Endothelial cell of umbilical vein (primary cell): ENCODE measurements around the gene ENHO. TPM values are rescaled to one million over a fixed set of nuclear protein-coding genes. Genes with fewer than 3 reads are reported as not detected.

Source experiments
- BruUV-seq: library from RNA; stranded (reverse); fragments of 400-500 nt; replicated peaks from 2 replicates; lab custom pipeline; 2021; lab: Mats Ljungman, UMichigan
- CTCF ChIA-PET: fragments of 300-600, 350-600 bp; sonication (Branson Sonifier 250); formaldehyde crosslinking; loops from one replicate; lab custom pipeline; 2021; ENCODE audit warnings: antibody characterized with exemption, inconsistent platforms; lab: Charles Lee
- POLR2A ChIA-PET: fragments of 300-600, 350-600 bp; sonication (Branson Sonifier 250); formaldehyde crosslinking; loops from one replicate; lab custom pipeline; 2021; ENCODE audit warnings: antibody characterized with exemption, inconsistent platforms; lab: Charles Lee
- DNase-seq: peaks from one replicate; pipeline ENCODE4 v3.0.0-alpha.2; 2011; ENCODE audit warnings: low read depth, low spot score
- FAIRE-seq: peaks from 2 replicates; lab custom pipeline; 2011; peaks lifted over from hg19 to GRCh38; lab: Jason Lieb, UNC
- H2AFZ ChIP-seq: 2 replicates; pipeline ENCODE4 v1.6.0; 2012; ENCODE audit warnings: low read depth, low read length, control low read depth, inconsistent platforms
- H3K27ac ChIP-seq: 2 replicates; pipeline ENCODE4 v1.5.1; 2011; ENCODE audit warnings: low read depth, mild to moderate bottlenecking, control low read depth, low read length, moderate library complexity; ENCODE audit not compliant: insufficient read depth
- H3K27me3 ChIP-seq, 2 experiments: 2 replicates each; pipeline versions ENCODE4 v1.6.0 to v1.6.1; 2011; ENCODE audit warnings: low read length in 2 of 2, mixed read lengths in 1 of 2; ENCODE audit not compliant: control insufficient read depth in 2 of 2, insufficient read depth in 2 of 2
- H3K36me3 ChIP-seq, 2 experiments: 2 replicates in 1 of 2; 3 replicates in 1 of 2; pipeline ENCODE4 v1.5.1; 2011; ENCODE audit warnings: low read length in 2 of 2, mild to moderate bottlenecking in 1 of 2, moderate library complexity in 1 of 2; ENCODE audit not compliant: control insufficient read depth in 2 of 2, insufficient read depth in 2 of 2; ENCODE audit errors: extremely low read depth in 1 of 2
- H3K4me1 ChIP-seq: 3 replicates; pipeline ENCODE4 v1.5.1; 2011; ENCODE audit warnings: mild to moderate bottlenecking, low read length; ENCODE audit not compliant: control insufficient read depth, insufficient read depth; ENCODE audit errors: extremely low read depth
- H3K4me2 ChIP-seq: 2 replicates; pipeline ENCODE4 v1.6.1; 2011; ENCODE audit warnings: low read length, control low read depth, mixed read lengths; ENCODE audit not compliant: insufficient read depth
- H3K4me3 ChIP-seq, 3 experiments: fragments of 200-600 bp in 1 of 3; sonication (generic), shearing (Covaris generic) in 1 of 3; replicated peaks in 1 of 3; 2 replicates each; pipeline ENCODE4 v1.5.1; 2011 to 2016; ENCODE audit warnings: control low read depth in 3 of 3, low read length in 3 of 3, mild to moderate bottlenecking in 2 of 3, inconsistent platforms in 1 of 3, low read depth in 1 of 3, moderate library complexity in 1 of 3; ENCODE audit not compliant: insufficient read depth in 1 of 3
- H3K79me2 ChIP-seq: 2 replicates; pipeline ENCODE4 v1.6.0; 2012; ENCODE audit warnings: low read length, inconsistent platforms; ENCODE audit not compliant: control insufficient read depth, insufficient read depth
- H3K9ac ChIP-seq: replicated peaks from 2 replicates; pipeline ENCODE3; 2011; ENCODE audit warnings: low read length, control low read depth; ENCODE audit not compliant: insufficient read depth; ENCODE audit errors: extremely low read depth
- H3K9me1 ChIP-seq: replicated peaks from 3 replicates; pipeline ENCODE4 v1.6.0; 2011; ENCODE audit warnings: mild to moderate bottlenecking, low read length; ENCODE audit not compliant: control insufficient read depth, insufficient read depth; ENCODE audit errors: extremely low read depth
- H3K9me3 ChIP-seq: replicated peaks from 2 replicates; pipeline ENCODE4 v1.5.1; 2012; ENCODE audit warnings: low read length, inconsistent platforms; ENCODE audit not compliant: control insufficient read depth, insufficient read depth
- H4K20me1 ChIP-seq: replicated peaks from 2 replicates; pipeline ENCODE3; 2011; ENCODE audit warnings: mild to moderate bottlenecking, low read length; ENCODE audit not compliant: control insufficient read depth, insufficient read depth; ENCODE audit errors: extremely low read depth
- EZH2 ChIP-seq: IDR thresholded peaks from 2 replicates; pipeline ENCODE4 v1.6.1; 2012; ENCODE audit warnings: borderline replicate concordance, low read depth, mild to moderate bottlenecking, moderate library complexity, low read length, inconsistent platforms; ENCODE audit not compliant: severe bottlenecking
- FOS ChIP-seq: IDR thresholded peaks from 2 replicates; pipeline ENCODE4 v1.6.1; 2011; ENCODE audit warnings: mild to moderate bottlenecking, low read length, moderate library complexity, borderline replicate concordance; ENCODE audit not compliant: insufficient read depth
- GATA2 ChIP-seq: IDR thresholded peaks from 2 replicates; pipeline ENCODE4 v1.7.0; 2011; ENCODE audit warnings: low read depth, mild to moderate bottlenecking, moderate library complexity, mixed read lengths, low read length; ENCODE audit not compliant: insufficient read length, insufficient read depth
- JUN ChIP-seq: IDR thresholded peaks from 2 replicates; pipeline ENCODE4 v1.6.1; 2011; ENCODE audit warnings: borderline replicate concordance, low read depth; ENCODE audit not compliant: insufficient read length, insufficient read depth
- MYC ChIP-seq: IDR thresholded peaks from one replicate; pipeline ENCODE4 v1.6.1; 2011; ENCODE audit warnings: mild to moderate bottlenecking, low read depth, low read length
- POLR2A ChIP-seq: IDR thresholded peaks from 2 replicates; pipeline ENCODE4 v1.6.1; 2012; ENCODE audit warnings: low read depth, mild to moderate bottlenecking, control low read depth, low read length
- POLR2AphosphoS5 ChIP-seq: IDR thresholded peaks from 2 replicates; pipeline ENCODE4 v1.6.1; 2012; ENCODE audit warnings: low read depth, mild to moderate bottlenecking, control low read depth, low read length, moderate library complexity; ENCODE audit not compliant: insufficient read depth
- dilution Hi-C: fragments of 300-500 bp; cut with MboI; formaldehyde crosslinking; loops from one replicate; pipeline ENCODE4 v1.15.0; 2019; ENCODE audit warnings: low sequenced_read_pairs; ENCODE audit not compliant: extremely low pct_ligation_motif_present
- intact Hi-C: fragments of 100-400 bp; cut with micrococcal nuclease; formaldehyde crosslinking; loops from one replicate; pipeline ENCODE4 v1.10.0; 2022
- polyA plus RNA-seq, 4 experiments: library from polyadenylated mRNA; depleted of rRNA in 3 of 4; stranded (reverse) in 3 of 4; unstranded in 1 of 4; fragments of >200 nt; gene quantifications; 2 replicates each; pipeline versions ENCODE4 v1.2.1 to v1.2.3, GENCODE V29; 2011 to 2012; ENCODE audit warnings: missing spikeins in 1 of 4
- total RNA-seq: library from RNA; stranded (reverse); gene quantifications from 2 replicates; pipeline ENCODE4 v1.2.3, GENCODE V29; 2021
- TF ChIP-seq, protein P1 (sequence below), 2 donors: IDR thresholded peaks; 1 replicate in 1 of 2; 2 replicates in 1 of 2; pipeline ENCODE4 v1.5.1; 2011; ENCODE audit warnings: low read length in 2 of 2, mild to moderate bottlenecking in 2 of 2, moderate library complexity in 2 of 2, control low read depth in 1 of 2, inconsistent platforms in 1 of 2, low read depth in 1 of 2; ENCODE audit not compliant: insufficient read depth in 1 of 2; ENCODE audit errors: extremely low read depth in 1 of 2
- TF ChIP-seq, protein P2 (sequence below): IDR thresholded peaks from 2 replicates; pipeline ENCODE4 v1.6.1; 2011; ENCODE audit not compliant: insufficient read depth, insufficient read length

ENHO gene
- total and polyA plus RNA-seq, 2 donors (not counting 3 experiments of a cell fraction or from before 2014, with no cell fraction given), result 0.10 TPM; not detected in 1

DNA sequence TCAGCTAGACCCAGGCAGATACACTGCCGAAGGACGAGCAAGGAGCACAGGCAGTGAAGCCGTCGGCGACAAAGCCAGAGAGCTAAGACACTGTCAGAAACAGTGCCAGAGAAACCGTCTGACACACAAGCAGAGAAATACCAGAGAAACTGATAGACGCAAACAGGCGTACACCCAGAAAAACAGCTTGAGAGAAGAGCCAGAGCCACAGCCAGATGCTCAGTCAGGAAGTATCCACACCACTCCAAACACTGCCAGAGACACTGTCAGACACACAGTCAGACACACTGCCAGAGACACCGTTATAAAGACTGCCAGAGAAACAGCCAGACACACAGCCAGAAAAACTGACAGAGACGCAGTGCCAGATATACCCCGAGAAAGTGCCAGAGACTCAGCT is 47.6 kb upstream of the ENHO start:
- H2AFZ ChIP-seq, result no peak overlapping the region
- CTCF ChIA-PET, result interaction anchor here (0.9 to 2.6 kb wide), 3 partner anchors 21 to 166 kb away, joined by 3 to 17 read pairs (median 11); no protein-coding TSS in a partner anchor
- POLR2A ChIA-PET, result no interaction called here
- no peaks in the 10 kb centered on the region for H3K79me2 ChIP-seq
- no peak overlapping the region for H3K4me3 ChIP-seq
- intact Hi-C loops (no loop called here), dilution Hi-C loops (no loop called here)
- no peaks in the 10 kb centered on the region for H3K4me1 ChIP-seq
- H3K9me1 ChIP-seq, result no peaks in the 10 kb centered on the region
- no peaks in the 10 kb centered on the region for H4K20me1 ChIP-seq
- peaks cover 6 to 7% of the 10 kb centered on the region in 2 experiments for H3K27me3 ChIP-seq
- no peak overlapping the region for H3K9ac ChIP-seq
- FAIRE-seq, result no peak
- TF ChIP-seq FOS (no peak), MYC (no peak), JUN (no peak), EZH2 (no peak), POLR2AphosphoS5 (no peak), GATA2 (no peak), POLR2A (no peak)
- TF ChIP-seq, protein P1, sequence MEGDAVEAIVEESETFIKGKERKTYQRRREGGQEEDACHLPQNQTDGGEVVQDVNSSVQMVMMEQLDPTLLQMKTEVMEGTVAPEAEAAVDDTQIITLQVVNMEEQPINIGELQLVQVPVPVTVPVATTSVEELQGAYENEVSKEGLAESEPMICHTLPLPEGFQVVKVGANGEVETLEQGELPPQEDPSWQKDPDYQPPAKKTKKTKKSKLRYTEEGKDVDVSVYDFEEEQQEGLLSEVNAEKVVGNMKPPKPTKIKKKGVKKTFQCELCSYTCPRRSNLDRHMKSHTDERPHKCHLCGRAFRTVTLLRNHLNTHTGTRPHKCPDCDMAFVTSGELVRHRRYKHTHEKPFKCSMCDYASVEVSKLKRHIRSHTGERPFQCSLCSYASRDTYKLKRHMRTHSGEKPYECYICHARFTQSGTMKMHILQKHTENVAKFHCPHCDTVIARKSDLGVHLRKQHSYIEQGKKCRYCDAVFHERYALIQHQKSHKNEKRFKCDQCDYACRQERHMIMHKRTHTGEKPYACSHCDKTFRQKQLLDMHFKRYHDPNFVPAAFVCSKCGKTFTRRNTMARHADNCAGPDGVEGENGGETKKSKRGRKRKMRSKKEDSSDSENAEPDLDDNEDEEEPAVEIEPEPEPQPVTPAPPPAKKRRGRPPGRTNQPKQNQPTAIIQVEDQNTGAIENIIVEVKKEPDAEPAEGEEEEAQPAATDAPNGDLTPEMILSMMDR (IDR thresholded peaks at IDR 0.05; ENCODE audit: extremely low read depth in 1 of 2, insufficient read depth in 1 of 2, low read depth in 1 of 2, low read length in 2 of 2), result no peak
- TF ChIP-seq, protein P2, sequence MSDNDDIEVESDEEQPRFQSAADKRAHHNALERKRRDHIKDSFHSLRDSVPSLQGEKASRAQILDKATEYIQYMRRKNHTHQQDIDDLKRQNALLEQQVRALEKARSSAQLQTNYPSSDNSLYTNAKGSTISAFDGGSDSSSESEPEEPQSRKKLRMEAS, result no peak
- no TSS peak for BruUV-seq
- H3K4me2 ChIP-seq, result no peak overlapping the region
- no peaks in the 10 kb centered on the region for H3K9me3 ChIP-seq
- no peak for DNase-seq
- H3K27ac ChIP-seq, result no peak overlapping the region
- no peaks in the 10 kb centered on the region for H3K36me3 ChIP-seq
